H1 (cell line): ENCODE results near the gene CUL4B. TPM values are rescaled to one million over a fixed set of nuclear protein-coding genes. Genes with fewer than 3 reads are reported as not detected.

ENCODE experiments used
- CTCF ChIA-PET: fragments of 300-600 bp; sonication (Branson Sonifier 250); formaldehyde crosslinking; loops from one replicate; lab custom pipeline; 2021; ENCODE audit not compliant: partially characterized antibody; lab: Charles Lee
- POLR2A ChIA-PET: fragments of 300-600 bp; sonication (Branson Sonifier 250); formaldehyde crosslinking; loops from one replicate; lab custom pipeline; 2021; ENCODE audit warnings: inconsistent platforms; ENCODE audit not compliant: partially characterized antibody; lab: Charles Lee
- DNase-seq, 2 experiments: peaks; one replicate each; pipeline versions ENCODE4 v3.0.0 to v3.0.0-alpha.2; 2010 to 2022; ENCODE audit warnings: low spot score in 2 of 2, low read depth in 1 of 2, mixed read lengths in 1 of 2
- FAIRE-seq: peaks from 2 replicates; lab custom pipeline; 2011; peaks lifted over from hg19 to GRCh38; lab: Jason Lieb, UNC
- H2AFZ ChIP-seq: 2 replicates; pipeline ENCODE4 v1.8.1; 2012; ENCODE audit warnings: low read length, inconsistent platforms
- H2AK5ac ChIP-seq: 2 replicates; pipeline ENCODE4 v1.6.1; 2013; ENCODE audit warnings: low read depth, low read length
- H2BK120ac ChIP-seq: replicated peaks from 2 replicates; pipeline ENCODE3; 2013; ENCODE audit warnings: low read depth, low read length, inconsistent platforms
- H2BK12ac ChIP-seq: 2 replicates; pipeline ENCODE4 v1.6.1; 2013; ENCODE audit warnings: low read depth, low read length
- H2BK15ac ChIP-seq: 2 replicates; pipeline ENCODE4 v1.6.1; 2013; ENCODE audit warnings: low read length
- H2BK20ac ChIP-seq: 2 replicates; pipeline ENCODE4 v1.6.1; 2013; ENCODE audit warnings: low read length
- H2BK5ac ChIP-seq: 2 replicates; pipeline ENCODE4 v1.6.1; 2013; ENCODE audit warnings: low read depth, low read length
- H3K14ac ChIP-seq: 2 replicates; pipeline ENCODE4 v1.6.1; 2013; ENCODE audit warnings: inconsistent platforms; ENCODE audit not compliant: insufficient read length
- H3K18ac ChIP-seq: 2 replicates; pipeline ENCODE4 v1.6.1; 2013; ENCODE audit warnings: low read length; ENCODE audit errors: extremely low read depth
- H3K23ac ChIP-seq: 2 replicates; pipeline ENCODE4 v1.6.1; 2013; ENCODE audit warnings: inconsistent platforms; ENCODE audit not compliant: insufficient read length
- H3K23me2 ChIP-seq: 2 replicates; pipeline ENCODE4 v1.6.1; 2013; ENCODE audit warnings: low read depth, low read length
- H3K27ac ChIP-seq: 2 replicates; pipeline ENCODE4 v1.6.1; 2011; ENCODE audit warnings: low read depth, low read length, inconsistent platforms
- H3K27me3 ChIP-seq, 4 experiments: replicated peaks in 1 of 4; 1 replicate in 1 of 4; 2 replicates in 3 of 4; pipeline versions ENCODE4 v1.6.1 to v1.8.1; 2011 to 2013; ENCODE audit warnings: low read length in 3 of 4, mild to moderate bottlenecking in 3 of 4, inconsistent platforms in 2 of 4, mixed read lengths in 2 of 4, moderate library complexity in 1 of 4; ENCODE audit not compliant: control insufficient read depth in 3 of 4, insufficient read depth in 3 of 4; ENCODE audit errors: extremely low read depth in 1 of 4
- H3K36me3 ChIP-seq, 4 experiments: 2 replicates each; pipeline versions ENCODE4 v1.6.1 to v1.8.1; 2011 to 2013; ENCODE audit warnings: mild to moderate bottlenecking in 4 of 4, low read length in 3 of 4, moderate library complexity in 2 of 4, control low read depth in 1 of 4, inconsistent platforms in 1 of 4; ENCODE audit not compliant: insufficient read depth in 4 of 4, control insufficient read depth in 2 of 4
- H3K4ac ChIP-seq: replicated peaks from 2 replicates; pipeline ENCODE3; 2013; ENCODE audit warnings: low read length, low read depth, mixed read lengths, inconsistent platforms; ENCODE audit not compliant: insufficient read length
- H3K4me1 ChIP-seq, 4 experiments: replicated peaks in 1 of 4; 1 replicate in 1 of 4; 2 replicates in 3 of 4; pipeline versions ENCODE4 v1.6.1 to v1.8.1; 2011 to 2013; ENCODE audit warnings: low read length in 3 of 4, inconsistent platforms in 2 of 4, mixed read lengths in 1 of 4; ENCODE audit not compliant: insufficient read depth in 4 of 4, control insufficient read depth in 3 of 4
- H3K4me2 ChIP-seq, 2 experiments: 2 replicates each; pipeline versions ENCODE4 v1.6.1 to v1.8.1; 2011 to 2013; ENCODE audit warnings: low read depth in 2 of 2, low read length in 2 of 2, control low read depth in 1 of 2, inconsistent platforms in 1 of 2, mild to moderate bottlenecking in 1 of 2; ENCODE audit not compliant: insufficient read depth in 1 of 2
- H3K4me3 ChIP-seq, 4 experiments: fragments of 200-600, 300-600 bp in 1 of 4; sonication (generic), shearing (Covaris generic), sonication (Bioruptor Twin) in 1 of 4; 2 replicates each; pipeline versions ENCODE4 v1.5.1 to v1.8.1; 2011 to 2016; ENCODE audit warnings: low read length in 4 of 4, low read depth in 3 of 4, control low read depth in 2 of 4, inconsistent platforms in 2 of 4, mild to moderate bottlenecking in 2 of 4, mixed read lengths in 1 of 4, moderate library complexity in 1 of 4; ENCODE audit not compliant: insufficient read depth in 2 of 4; ENCODE audit errors: extremely low read depth in 1 of 4
- H3K56ac ChIP-seq: replicated peaks from 2 replicates; pipeline ENCODE3; 2013; ENCODE audit warnings: low read depth, mild to moderate bottlenecking, mixed read lengths, low read length, inconsistent platforms; ENCODE audit not compliant: insufficient read length
- H3K79me1 ChIP-seq: 2 replicates; pipeline ENCODE4 v1.6.1; 2013; ENCODE audit warnings: low read depth, low read length, control low read depth
- H3K79me2 ChIP-seq, 2 experiments: 2 replicates each; pipeline versions ENCODE4 v1.6.1 to v1.8.1; 2012 to 2013; ENCODE audit warnings: low read length in 2 of 2, mild to moderate bottlenecking in 2 of 2, inconsistent platforms in 1 of 2; ENCODE audit not compliant: insufficient read depth in 2 of 2, control insufficient read depth in 1 of 2
- H3K9ac ChIP-seq, 4 experiments: replicated peaks in 1 of 4; 1 replicate in 1 of 4; 2 replicates in 3 of 4; pipeline versions ENCODE4 v1.6.1 to v1.8.1; 2011 to 2013; ENCODE audit warnings: low read depth in 3 of 4, low read length in 3 of 4, control low read depth in 2 of 4, mild to moderate bottlenecking in 2 of 4, moderate library complexity in 2 of 4, inconsistent platforms in 1 of 4; ENCODE audit errors: extremely low read depth in 1 of 4
- H3K9me3 ChIP-seq, 2 experiments: 2 replicates each; pipeline versions ENCODE4 v1.6.1 to v1.8.1; 2012 to 2013; ENCODE audit warnings: mild to moderate bottlenecking in 2 of 2, moderate library complexity in 2 of 2, control low read depth in 1 of 2, inconsistent platforms in 1 of 2, low read depth in 1 of 2, low read length in 1 of 2, mixed read lengths in 1 of 2; ENCODE audit not compliant: insufficient read depth in 2 of 2
- H4K20me1 ChIP-seq, 2 experiments: replicated peaks in 1 of 2; 2 replicates each; pipeline versions ENCODE3 to v1.8.1; 2011 to 2013; ENCODE audit warnings: inconsistent platforms in 2 of 2, low read length in 2 of 2, mild to moderate bottlenecking in 1 of 2; ENCODE audit not compliant: insufficient read depth in 2 of 2, control insufficient read depth in 1 of 2
- H4K5ac ChIP-seq: 2 replicates; pipeline ENCODE4 v1.6.1; 2013; ENCODE audit warnings: low read length, low read depth, mixed read lengths, inconsistent platforms; ENCODE audit not compliant: insufficient read length
- H4K8ac ChIP-seq: 2 replicates; pipeline ENCODE4 v1.8.0; 2013; ENCODE audit warnings: mild to moderate bottlenecking, moderate library complexity, low read length, inconsistent platforms; ENCODE audit not compliant: insufficient read depth; ENCODE audit errors: extremely low read depth
- H4K91ac ChIP-seq: replicated peaks from 2 replicates; pipeline ENCODE3; 2013; ENCODE audit warnings: low read length, mixed read lengths, inconsistent platforms; ENCODE audit not compliant: insufficient read length
- CBX5 ChIP-seq: fragments of 300-800, 300-1000 bp; sonication (generic); IDR thresholded peaks from 2 replicates; pipeline ENCODE4 v1.7.1; 2016; ENCODE audit warnings: antibody characterized with exemption, low read length, low read depth
- KDM4A ChIP-seq: IDR thresholded peaks from one replicate; pipeline ENCODE4 v1.7.1; 2012; ENCODE audit warnings: low read depth, mild to moderate bottlenecking, moderate library complexity, low read length, inconsistent platforms; ENCODE audit not compliant: severe bottlenecking
- MAX ChIP-seq: IDR thresholded peaks from 2 replicates; pipeline ENCODE4 v1.6.1; 2012; ENCODE audit warnings: inconsistent platforms
- NANOG ChIP-seq: IDR thresholded peaks from 2 replicates; pipeline ENCODE4 v1.6.1; 2011; ENCODE audit warnings: low read length, low read depth, mild to moderate bottlenecking, inconsistent platforms; ENCODE audit not compliant: insufficient read depth, poor library complexity, severe bottlenecking
- POLR2A ChIP-seq, 2 experiments: IDR thresholded peaks; 1 replicate in 1 of 2; 2 replicates in 1 of 2; pipeline ENCODE4 v1.6.1; 2011; ENCODE audit warnings: low read depth in 2 of 2, low read length in 2 of 2, mild to moderate bottlenecking in 2 of 2; ENCODE audit errors: control extremely low read depth in 1 of 2
- POLR2AphosphoS5 ChIP-seq: IDR thresholded peaks from 2 replicates; pipeline ENCODE4 v1.6.1; 2011; ENCODE audit warnings: low read depth, low read length
- SRF ChIP-seq: IDR thresholded peaks from 2 replicates; pipeline ENCODE4 v1.6.1; 2011; ENCODE audit warnings: mild to moderate bottlenecking, low read depth, low read length, moderate library complexity
- YY1 ChIP-seq: IDR thresholded peaks from 2 replicates; pipeline ENCODE4 v1.6.1; 2011; ENCODE audit warnings: low read depth, mild to moderate bottlenecking, low read length
- WGBS, 2 experiments: shearing (Covaris generic) in 1 of 2; methylation state at CpG; one replicate each; pipeline versions ENCODE4 v1.1.6 to v1.1.7; 2013 to 2015; ENCODE audit warnings: low lambda C conversion rate in 2 of 2, mixed read lengths in 2 of 2, inconsistent platforms in 1 of 2, low coverage in 1 of 2, missing lambda C conversion rate in 1 of 2; ENCODE audit not compliant: insufficient replicate concordance in 2 of 2, insufficient coverage in 1 of 2, insufficient read length in 1 of 2; ENCODE audit errors: extremely low coverage in 1 of 2, missing lambda C conversion rate in 1 of 2; 5-methylcytosine and 5-hydroxymethylcytosine counted together
- long read RNA-seq, 2 experiments: library from RNA in 1 of 2; library from capped mRNA in 1 of 2; stranded (forward); transcript quantifications; one replicate each; pipeline ENCODE4 v2.0.0, GENCODE V29; 2021; ENCODE audit warnings: inconsistent platforms in 1 of 2
- polyA minus RNA-seq, 3 experiments: library from RNA; depleted of rRNA, polyadenylated mRNA; stranded (reverse); fragments of >200 nt; gene quantifications; 1 replicate in 2 of 3; 2 replicates in 1 of 3; pipeline ENCODE4 v1.2.3, GENCODE V29; 2011
- polyA plus RNA-seq, 7 experiments: library from polyadenylated mRNA; depleted of rRNA in 3 of 7; stranded (reverse) in 5 of 7; unstranded in 2 of 7; fragments of >200 nt in 5 of 7; fragments of 200-250 nt in 2 of 7; gene quantifications; 1 replicate in 5 of 7; 2 replicates in 1 of 7; 4 replicates in 1 of 7; pipeline versions ENCODE4 v1.2.1 to v1.2.3, GENCODE V29; 2011 to 2013; ENCODE audit warnings: missing spikeins in 2 of 7, mixed read lengths in 2 of 7
- total RNA-seq: library from RNA; stranded (reverse); fragmentation: NEBNext Ultra II Directional; extraction: Animal tissue kit (Norgen Biotek cat#: 25700); gene quantifications from 2 replicates; pipeline ENCODE4 v1.2.1, GENCODE V29; 2021

The CUL4B gene
- total RNA-seq (44.0 and 46.1 TPM in 2 replicates), polyA plus RNA-seq (2011; rRNA removed) (9.0 and 11.7 TPM in 2 replicates), polyA minus RNA-seq (2011; rRNA and poly(A)+ RNA removed) (118 and 128 TPM in 2 replicates)
- 12.6 TPM for polyA plus RNA-seq (2011; cell fraction: cytosol; rRNA removed)
- polyA plus RNA-seq (2011; cell fraction: nucleus; rRNA removed) = 37.6 TPM
- polyA plus RNA-seq (2012, experiment 1 of 2) = 13.8 to 27.3 TPM (median 16.5 TPM) in 4 replicates
- 2.5 TPM for polyA plus RNA-seq (2012, experiment 2 of 2)
- polyA plus RNA-seq (2013, experiment 1 of 2) = 26.4 TPM
- 25.0 TPM for polyA plus RNA-seq (2013, experiment 2 of 2)
- polyA minus RNA-seq (2011; cell fraction: cytosol; rRNA and poly(A)+ RNA removed) = 19.9 TPM
- 63.6 TPM for polyA minus RNA-seq (2011; cell fraction: nucleus; rRNA and poly(A)+ RNA removed)
- long read RNA-seq, experiment 1, full-length matches to known transcripts = 4 of 30 reads
- long read RNA-seq, experiment 1, partial matches to known transcripts = 14 of 30 reads
- long read RNA-seq, experiment 1, other reads (novel, unspliced or antisense) = 12 of 30 reads
- long read RNA-seq, experiment 2, full-length matches to known transcripts = 2 of 11 reads
- long read RNA-seq, experiment 2, partial matches to known transcripts = 3 of 11 reads
- long read RNA-seq, experiment 2, other reads (novel, unspliced or antisense) = 6 of 11 reads

DNA sequence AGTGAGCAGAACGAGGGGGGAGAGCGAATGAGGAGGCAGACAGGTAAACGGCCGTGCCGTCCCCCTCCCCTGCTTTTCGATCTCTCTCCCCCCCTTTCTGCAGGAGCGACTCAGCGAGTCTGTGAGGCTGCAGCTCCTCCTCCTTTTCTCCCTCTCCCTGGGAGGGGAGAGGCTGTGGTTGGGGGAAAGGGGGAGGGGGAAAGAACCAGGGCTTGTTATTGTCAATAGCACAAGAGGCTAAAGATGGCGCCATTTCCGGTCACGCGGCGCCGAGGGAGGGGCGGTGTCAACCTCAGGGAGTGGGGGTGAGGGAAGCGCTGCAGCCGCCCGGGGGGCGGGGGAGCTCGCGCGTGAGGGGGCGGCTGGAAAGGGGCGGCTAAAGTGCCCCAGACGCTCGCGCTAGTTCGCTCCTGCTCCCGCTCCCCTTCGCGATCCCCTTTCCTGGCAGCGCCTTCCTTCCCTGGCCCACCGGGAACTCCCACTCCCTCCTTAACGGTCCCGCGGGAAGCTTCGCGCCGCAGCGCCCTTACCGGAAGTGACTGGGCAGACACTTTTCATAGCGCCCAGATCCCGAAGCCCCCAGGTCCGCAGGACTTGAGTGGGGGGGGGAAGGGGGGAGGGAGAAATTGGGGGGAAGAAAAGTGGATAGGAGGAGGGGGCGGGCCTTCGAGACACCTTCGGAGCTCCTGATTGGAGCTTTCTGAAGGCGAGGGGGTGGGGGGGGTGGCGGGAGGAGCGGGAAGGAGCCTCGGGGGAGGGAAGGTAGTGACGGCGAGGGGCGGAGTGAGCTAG is at the start of gene CUL4B:
CUL4B (minus strand) TSS at position 121 of the 792 bp plus-strand sequence. CDS start 324 bp downstream, outside the sequence.
- H3K9me3 ChIP-seq = no peaks in the 10 kb centered on the region
- H2AFZ ChIP-seq = peak within 1 kb of the TSS; percentile 53; the same call in 1 of the 2 replicates
- H3K4me1 ChIP-seq = no peaks in the 10 kb centered on the region; a peak in 2 of 7 replicates
- peak within 1 kb of the TSS; percentile 85 to 96 for H3K4me2 ChIP-seq
- H2BK5ac ChIP-seq = peak within 1 kb of the TSS; percentile 71; the same call in 1 of the 2 replicates
- H3K27ac ChIP-seq = peak within 1 kb of the TSS; percentile 86
- no peaks in the 10 kb centered on the region for H3K79me1 ChIP-seq
- H2BK120ac ChIP-seq = no peak within 1 kb of the TSS
- CTCF ChIA-PET = interaction anchor here (1.1 kb wide), 1 partner anchor 75 kb away, joined by 3 read pairs; no protein-coding TSS in a partner anchor
- DNase-seq (peak; percentile 78 to 88), FAIRE-seq (no peak)
- no peak within 1 kb of the TSS for H3K14ac ChIP-seq
- POLR2A ChIA-PET = interaction anchor here (0.6 to 2.3 kb wide), 6 partner anchors 14 to 1298 kb away, joined by 3 to 10 read pairs (median 4); partner anchors contain the start of gene MCTS1
- H3K36me3 ChIP-seq = peaks cover 0 to 14% (median 1%) of the 10 kb centered on the region in 4 experiments; a peak in 2 of 8 replicates
- H4K20me1 ChIP-seq = no peaks in the 10 kb centered on the region
- peak within 1 kb of the TSS; percentile 60; the same call in 1 of the 2 replicates for H3K18ac ChIP-seq
- 6% methylated on average over 9 of the region's 54 CpGs; no CpG with 5 or more reads in 1 of the 2 experiments for WGBS, 2 experiments
- H2AK5ac ChIP-seq = no peak within 1 kb of the TSS
- peak within 1 kb of the TSS; percentile 69 for H3K4ac ChIP-seq
- peak within 1 kb of the TSS; percentile 96 for H4K8ac ChIP-seq
- H3K4me3 ChIP-seq = peak within 1 kb of the TSS; percentile 71 to 95 (median 79)
- H3K27me3 ChIP-seq = no peaks in the 10 kb centered on the region
- H2BK15ac ChIP-seq = no peak within 1 kb of the TSS
- H3K56ac ChIP-seq = peak within 1 kb of the TSS; percentile 82
- H3K9ac ChIP-seq = peak within 1 kb of the TSS; percentile 38 to 92 (median 83)
- H3K23ac ChIP-seq = no peak within 1 kb of the TSS
- peak within 1 kb of the TSS; percentile 91 for H4K5ac ChIP-seq
- H2BK12ac ChIP-seq = peak within 1 kb of the TSS; percentile 50; the same call in 1 of the 2 replicates
- H3K79me2 ChIP-seq = peaks cover 0 to 25% of the 10 kb centered on the region in 2 experiments; a peak in 2 of 4 replicates
- peaks cover 6% of the 10 kb centered on the region; the same call in 1 of the 2 replicates for H3K23me2 ChIP-seq
- H4K91ac ChIP-seq = peak within 1 kb of the TSS; percentile 95
- H2BK20ac ChIP-seq = no peak within 1 kb of the TSS
- TF ChIP-seq SRF = no peak
- TF ChIP-seq POLR2AphosphoS5 = peak; percentile 44
- TF ChIP-seq CBX5 = no peak
- peak; percentile 36 for TF ChIP-seq KDM4A
- no peak for TF ChIP-seq NANOG
- peak; percentile 85 for TF ChIP-seq YY1
- peak; percentile 78 for TF ChIP-seq MAX
- TF ChIP-seq POLR2A (IDR thresholded peaks at IDR 0.05; ENCODE audit: control extremely low read depth in 1 of 2, low read depth in 2 of 2, low read length in 2 of 2) = peak; percentile 48 to 84
